GM23338 (cell line): ENCODE results near the gene MYCN. TPM values are rescaled to one million over a fixed set of nuclear protein-coding genes. Genes with fewer than 3 reads are reported as not detected.

Experiments
- EZH2 ChIP-seq: fragments of 200-600 bp; sonication (generic); IDR thresholded peaks from one replicate; pipeline ENCODE4 v1.8.0; 2017; ENCODE audit warnings: antibody characterized with exemption, mild to moderate bottlenecking, low read depth; ENCODE audit not compliant: unreplicated experiment
- EZH2phosphoT487 ChIP-seq: fragments of 200-600 bp; sonication (generic); IDR thresholded peaks from one replicate; pipeline ENCODE4 v1.8.1; 2018; ENCODE audit warnings: antibody characterized with exemption; ENCODE audit not compliant: unreplicated experiment
- NANOG ChIP-seq: IDR thresholded peaks from 2 replicates; pipeline ENCODE4 v1.6.1; 2016; ENCODE audit warnings: antibody characterized with exemption, borderline replicate concordance
- POLR2AphosphoS5 ChIP-seq: IDR thresholded peaks from 2 replicates; pipeline ENCODE4 v1.6.1; 2016; ENCODE audit warnings: antibody characterized with exemption, low read depth
- STAT1 ChIP-seq: IDR thresholded peaks from one replicate; pipeline ENCODE4 v1.6.1; 2016; ENCODE audit warnings: antibody characterized with exemption; ENCODE audit not compliant: unreplicated experiment
- ZNF114 ChIP-seq: fragments of 250-450 bp; sonication (Bioruptor Pico); IDR thresholded peaks from 2 replicates; pipeline ENCODE4 v1.5.0; 2020; ENCODE audit warnings: mild to moderate bottlenecking, moderate library complexity
- ZNF462 ChIP-seq: fragments of 250-450 bp; sonication (Bioruptor Pico); IDR thresholded peaks from 2 replicates; pipeline ENCODE4 v1.5.0; 2020; ENCODE audit warnings: mild to moderate bottlenecking, moderate library complexity
- polyA plus RNA-seq: library from polyadenylated mRNA; unstranded; fragments of >200 nt; fragmentation: Nextera tagmentation; extraction: Ambion mirVana; gene quantifications from 2 replicates; pipeline ENCODE4 v1.2.1, GENCODE V29; 2016
- total RNA-seq: library from RNA; depleted of rRNA; stranded (reverse); fragments of >200 nt; shearing (Covaris generic); gene quantifications from 2 replicates; pipeline ENCODE4 v1.2.3, GENCODE V29; 2014
- TF ChIP-seq, protein P1 (sequence below): IDR thresholded peaks from 2 replicates; pipeline ENCODE4 v1.6.1; 2016; ENCODE audit warnings: antibody characterized with exemption

MYCN gene
- total and polyA plus RNA-seq, 2 experiments from 2014 or later: 50.8 to 145 TPM

DNA sequence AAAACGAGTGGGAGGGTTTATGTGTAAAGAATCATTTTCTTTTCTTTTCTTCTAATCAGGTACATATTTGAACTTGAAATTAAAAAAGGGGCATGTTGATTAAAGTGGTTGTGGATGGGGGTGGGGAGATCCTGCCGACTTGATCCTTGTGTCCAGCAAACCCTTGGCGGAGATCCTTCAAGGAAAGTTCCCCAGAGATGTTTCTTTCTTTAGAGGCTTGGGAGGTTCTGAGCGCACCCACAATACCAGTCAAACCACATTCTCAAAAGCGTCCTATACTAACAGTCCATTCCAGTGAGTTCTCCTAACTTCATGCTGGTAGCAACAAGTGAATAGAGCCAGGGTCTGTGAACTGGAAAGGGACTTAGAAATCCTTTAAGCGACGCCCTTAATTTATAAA lies 49.2 kb downstream of the MYCN start (continued):
- TF ChIP-seq ZNF462 (CRISPR knock-in tag) (no peak), STAT1 (no peak), EZH2 (no peak), EZH2phosphoT487 (no peak), POLR2AphosphoS5 (no peak), ZNF114 (CRISPR knock-in tag) (no peak), NANOG (no peak)
- TF ChIP-seq, protein P1, sequence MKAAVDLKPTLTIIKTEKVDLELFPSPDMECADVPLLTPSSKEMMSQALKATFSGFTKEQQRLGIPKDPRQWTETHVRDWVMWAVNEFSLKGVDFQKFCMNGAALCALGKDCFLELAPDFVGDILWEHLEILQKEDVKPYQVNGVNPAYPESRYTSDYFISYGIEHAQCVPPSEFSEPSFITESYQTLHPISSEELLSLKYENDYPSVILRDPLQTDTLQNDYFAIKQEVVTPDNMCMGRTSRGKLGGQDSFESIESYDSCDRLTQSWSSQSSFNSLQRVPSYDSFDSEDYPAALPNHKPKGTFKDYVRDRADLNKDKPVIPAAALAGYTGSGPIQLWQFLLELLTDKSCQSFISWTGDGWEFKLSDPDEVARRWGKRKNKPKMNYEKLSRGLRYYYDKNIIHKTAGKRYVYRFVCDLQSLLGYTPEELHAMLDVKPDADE: no peak
